GM13976 (cell line): ENCODE data around the gene IZUMO4.

ENCODE experiments used
- DNase-seq: peaks from one replicate; pipeline ENCODE4 v3.0.0; 2012; ENCODE audit warnings: low spot score
- in situ Hi-C: fragments of 300-500 bp; cut with MboI; formaldehyde crosslinking; loops from one replicate; pipeline ENCODE4 v1.12.0; 2022; ENCODE audit warnings: low sequenced_read_pairs, mixed read lengths, inconsistent platforms; ENCODE audit not compliant: unreplicated experiment
- TF ChIP-seq, protein P1 (sequence below): IDR thresholded peaks from 2 replicates; pipeline ENCODE4 v1.5.1; 2012; ENCODE audit warnings: borderline replicate concordance, mild to moderate bottlenecking; ENCODE audit not compliant: insufficient read depth; ENCODE audit errors: extremely low read depth, missing control alignments, control extremely low read depth

The IZUMO4 gene

DNA sequence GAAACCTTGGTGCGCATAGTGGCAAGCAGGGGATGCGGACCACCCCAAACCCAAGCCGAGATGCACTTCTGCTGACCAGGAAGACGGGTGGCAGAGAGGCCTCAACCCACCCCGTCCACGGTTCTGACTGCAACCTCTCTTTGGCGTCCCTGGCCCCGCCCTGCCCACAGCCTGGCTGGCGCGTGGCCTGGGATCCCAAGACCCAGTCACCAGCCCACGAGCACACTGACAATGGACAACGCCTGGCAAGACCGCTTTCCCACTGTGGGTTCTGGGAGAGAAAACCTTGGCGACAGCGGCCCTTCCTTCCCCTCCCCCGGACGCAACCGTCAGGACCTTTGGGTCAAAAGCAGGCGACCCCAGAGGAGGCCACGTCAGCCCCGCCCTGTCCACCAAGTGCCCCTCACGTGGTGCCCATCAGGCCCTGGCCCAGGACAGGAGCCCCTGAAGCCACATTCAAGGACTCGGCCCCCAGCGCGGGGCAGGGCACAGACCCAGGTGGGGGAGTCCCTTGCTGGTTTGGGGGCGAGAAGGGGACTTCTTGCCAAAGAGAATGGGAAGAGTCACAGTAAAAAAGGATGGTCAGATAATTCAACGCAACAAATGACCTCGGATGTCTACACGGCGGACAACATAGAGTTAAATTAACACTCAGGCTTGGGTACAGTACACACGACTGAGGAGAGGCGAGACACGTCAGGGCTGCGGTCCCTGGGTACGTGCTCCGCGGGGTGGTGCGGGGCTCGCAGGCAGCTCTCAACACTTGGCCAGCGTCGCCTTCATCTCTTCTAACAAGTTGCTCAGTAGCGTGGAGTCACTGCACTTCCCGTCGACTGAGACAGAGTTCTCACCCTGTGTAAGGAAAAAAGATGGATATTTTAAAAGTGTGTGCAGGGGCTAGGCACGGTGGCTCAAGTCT, 5.0 kb downstream of the IZUMO4 start:
- no peak for DNase-seq
- TF ChIP-seq, protein P1, sequence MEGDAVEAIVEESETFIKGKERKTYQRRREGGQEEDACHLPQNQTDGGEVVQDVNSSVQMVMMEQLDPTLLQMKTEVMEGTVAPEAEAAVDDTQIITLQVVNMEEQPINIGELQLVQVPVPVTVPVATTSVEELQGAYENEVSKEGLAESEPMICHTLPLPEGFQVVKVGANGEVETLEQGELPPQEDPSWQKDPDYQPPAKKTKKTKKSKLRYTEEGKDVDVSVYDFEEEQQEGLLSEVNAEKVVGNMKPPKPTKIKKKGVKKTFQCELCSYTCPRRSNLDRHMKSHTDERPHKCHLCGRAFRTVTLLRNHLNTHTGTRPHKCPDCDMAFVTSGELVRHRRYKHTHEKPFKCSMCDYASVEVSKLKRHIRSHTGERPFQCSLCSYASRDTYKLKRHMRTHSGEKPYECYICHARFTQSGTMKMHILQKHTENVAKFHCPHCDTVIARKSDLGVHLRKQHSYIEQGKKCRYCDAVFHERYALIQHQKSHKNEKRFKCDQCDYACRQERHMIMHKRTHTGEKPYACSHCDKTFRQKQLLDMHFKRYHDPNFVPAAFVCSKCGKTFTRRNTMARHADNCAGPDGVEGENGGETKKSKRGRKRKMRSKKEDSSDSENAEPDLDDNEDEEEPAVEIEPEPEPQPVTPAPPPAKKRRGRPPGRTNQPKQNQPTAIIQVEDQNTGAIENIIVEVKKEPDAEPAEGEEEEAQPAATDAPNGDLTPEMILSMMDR: no peak
- in situ Hi-C loops: no loop called here

DNA sequence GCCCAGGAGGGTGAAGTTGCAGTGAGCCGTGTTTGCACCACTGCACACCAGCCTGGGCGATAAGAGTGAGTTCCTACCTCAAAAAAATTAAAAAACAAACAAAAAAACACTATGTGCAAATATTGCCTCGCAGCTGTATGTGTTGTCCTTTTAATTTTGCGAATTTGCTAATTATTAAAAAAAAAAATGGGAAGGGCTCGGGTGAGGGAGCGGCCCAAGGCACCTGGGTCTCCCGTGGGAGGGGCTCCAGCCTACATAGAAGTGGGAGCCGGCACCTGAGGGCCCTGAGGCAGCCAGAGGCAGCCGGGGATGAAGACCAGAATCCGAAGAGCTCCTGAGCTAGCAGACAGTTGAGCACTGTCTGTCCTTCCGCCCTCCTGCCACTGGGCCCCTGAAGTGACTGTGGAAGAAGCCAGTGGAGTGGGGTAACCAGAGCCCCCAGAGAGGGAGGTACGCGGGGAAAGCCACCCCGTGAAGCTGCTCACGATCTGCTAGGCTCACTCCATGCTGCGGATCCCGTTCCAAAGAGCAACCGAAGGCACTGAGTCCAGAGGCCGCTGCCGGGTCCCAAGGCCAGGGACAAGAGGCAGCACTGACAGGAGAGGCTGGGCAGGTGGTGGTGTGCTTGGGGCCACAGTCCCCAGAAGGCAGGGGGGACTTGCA, 6.5 kb downstream of the IZUMO4 start:
- TF ChIP-seq, protein P1: no peak
- DNase-seq: no peak
- in situ Hi-C loops: no loop called here

DNA sequence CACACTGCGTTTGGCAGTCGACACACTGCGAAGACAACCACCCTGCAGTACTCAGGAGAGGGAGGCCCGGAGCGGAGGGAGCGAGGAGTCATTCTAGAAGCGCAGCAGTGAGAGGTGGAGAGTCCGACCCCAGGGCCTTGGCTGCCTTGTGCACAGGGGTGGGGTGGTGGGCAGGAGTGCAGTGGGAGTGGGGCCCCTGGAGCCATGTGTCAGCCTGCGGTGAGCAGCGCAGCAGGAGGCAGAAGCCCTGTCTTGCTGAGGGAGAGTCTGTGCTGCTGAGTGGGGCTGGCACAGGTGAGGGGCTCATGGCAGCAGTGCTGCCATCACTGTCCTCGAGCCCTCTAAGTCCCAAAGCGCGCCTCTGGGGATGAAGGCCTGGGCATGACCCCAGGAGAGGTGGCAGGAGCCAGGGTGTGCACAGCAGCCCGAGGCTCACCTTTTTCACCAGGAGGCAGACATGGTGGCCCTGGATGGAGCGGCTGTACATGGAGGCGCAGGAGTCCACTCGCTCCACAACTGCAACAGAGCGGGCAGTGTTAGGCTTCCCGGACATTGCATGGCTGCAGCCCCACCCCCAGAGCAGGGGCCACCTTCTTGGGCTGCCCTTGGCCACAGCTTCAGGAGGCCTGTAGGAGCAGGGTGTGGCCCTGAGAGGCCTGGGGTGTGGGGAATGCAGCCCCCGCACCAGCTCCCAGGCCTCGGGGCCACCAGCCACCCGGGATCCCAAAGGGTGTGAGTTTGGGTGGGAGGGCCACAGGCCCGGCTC, 11.7 kb downstream of the IZUMO4 start:
- in situ Hi-C loops: no loop called here
- TF ChIP-seq, protein P1: no peak
- DNase-seq: no peak

DNA sequence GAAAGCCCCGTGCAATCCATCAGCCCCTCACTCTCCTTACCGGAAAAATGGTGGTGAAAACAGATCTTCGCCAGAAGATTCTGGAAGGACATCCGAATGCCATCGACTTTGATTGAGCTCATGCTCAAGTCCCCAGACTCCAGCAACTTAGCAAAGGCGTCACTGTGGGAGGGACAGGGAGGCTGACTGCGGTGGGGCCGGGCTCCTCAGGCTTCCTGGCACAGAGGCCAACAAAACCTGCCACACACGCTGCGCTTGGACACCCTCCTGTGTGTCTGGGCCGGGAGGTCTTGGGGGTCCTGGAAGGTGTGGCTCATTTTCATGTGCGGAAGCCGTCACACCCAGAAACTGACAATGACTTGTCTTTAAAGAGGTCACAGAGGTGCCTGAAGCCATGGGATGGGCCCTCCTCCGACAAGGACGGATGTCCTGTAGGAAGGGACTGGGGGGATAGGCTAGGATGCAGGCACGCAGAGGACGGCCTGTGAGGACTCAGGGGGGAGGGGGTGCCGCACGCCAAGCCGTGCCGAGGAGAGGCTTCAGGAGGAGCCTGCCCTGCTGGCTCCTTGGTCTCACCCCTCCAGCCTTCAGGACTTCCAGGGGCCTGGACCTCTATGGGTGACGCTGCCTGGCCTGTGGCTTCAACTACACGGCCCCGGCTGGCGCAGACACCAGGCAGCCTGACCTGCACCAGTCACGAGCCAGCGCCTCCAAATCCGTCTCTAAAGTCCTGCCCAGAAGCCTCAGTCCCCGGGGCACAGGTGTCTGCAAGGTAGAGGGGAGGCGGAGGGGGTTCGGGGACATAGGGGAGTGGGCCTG, 12.5 kb downstream of the IZUMO4 start:
- TF ChIP-seq, protein P1: no peak
- in situ Hi-C loops: no loop called here
- no peak for DNase-seq

DNA sequence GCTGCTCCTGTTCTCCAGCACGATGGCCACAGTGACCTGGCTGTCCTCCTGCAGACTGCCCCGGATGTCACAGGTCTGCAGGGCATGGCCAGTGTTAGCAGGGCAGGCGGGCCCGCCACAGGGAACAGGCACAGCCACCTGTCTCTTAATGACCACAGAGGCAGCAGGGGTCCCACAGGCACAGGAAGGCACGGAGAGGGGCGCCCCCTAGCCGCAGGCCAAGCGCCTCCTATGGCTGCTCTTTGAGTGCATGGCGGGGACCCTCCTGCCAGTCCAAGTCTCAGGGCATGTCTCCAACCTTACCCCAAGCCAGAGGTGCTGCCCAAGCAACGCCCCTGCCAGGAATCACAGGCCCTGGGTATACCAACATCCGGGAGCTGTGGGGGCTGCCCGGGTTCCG, 14.1 kb downstream of the IZUMO4 start:
- in situ Hi-C loops: no loop called here

More for the DNA sequence above, 14.1 kb downstream of the IZUMO4 start:
- no peak for DNase-seq
- TF ChIP-seq, protein P1: no peak
